OCI-LY7 (cell line): Measurements from ENCODE around the gene TEK. TPM values are rescaled to one million over a fixed set of nuclear protein-coding genes. Genes with fewer than 3 reads are reported as not detected.

ENCODE experiments used
- BruUV-seq: library from RNA; stranded (reverse); fragments of 400-500 nt; replicated peaks from 2 replicates; lab custom pipeline; 2021; lab: Mats Ljungman, UMichigan
- CTCF ChIA-PET: fragments of 300-600 bp; sonication (Branson Sonifier 250); formaldehyde crosslinking; loops from one replicate; lab custom pipeline; 2022; ENCODE audit warnings: antibody characterized with exemption; ENCODE audit not compliant: unreplicated experiment; lab: Charles Lee
- POLR2A ChIA-PET: fragments of 300-600 bp; sonication (Branson Sonifier 250); formaldehyde crosslinking; loops from one replicate; lab custom pipeline; 2022; ENCODE audit warnings: antibody characterized with exemption; lab: Charles Lee
- DNase-seq: peaks from one replicate; pipeline ENCODE4 v3.0.0-alpha.2; 2015; ENCODE audit warnings: low spot score
- H2AFZ ChIP-seq: fragments of 200-600 bp; sonication (generic), shearing (Covaris generic); 2 replicates; pipeline ENCODE4 v1.6.1; 2014; ENCODE audit warnings: mild to moderate bottlenecking, antibody characterized with exemption, low read length, moderate library complexity
- H3K27ac ChIP-seq: fragments of 200-600 bp; sonication (generic); 2 replicates; pipeline ENCODE4 v1.5.1; 2014; ENCODE audit warnings: mixed run types, low read depth, mild to moderate bottlenecking, moderate library complexity, low read length, inconsistent platforms; ENCODE audit not compliant: poor library complexity, severe bottlenecking
- H3K36me3 ChIP-seq: fragments of 200-600 bp; sonication (generic); 2 replicates; pipeline ENCODE4 v1.6.1; 2014; ENCODE audit warnings: mild to moderate bottlenecking, antibody characterized with exemption, low read length, moderate library complexity, mixed read lengths; ENCODE audit not compliant: insufficient read depth
- H3K4me1 ChIP-seq: fragments of 200-600 bp; sonication (generic); 2 replicates; pipeline ENCODE4 v1.5.1; 2014; ENCODE audit warnings: mild to moderate bottlenecking, low read length; ENCODE audit not compliant: insufficient read depth, poor library complexity, severe bottlenecking
- H3K4me2 ChIP-seq: fragments of 200-600 bp; sonication (generic); 2 replicates; pipeline ENCODE4 v1.6.1; 2014; ENCODE audit warnings: mild to moderate bottlenecking, low read length
- H3K4me3 ChIP-seq: fragments of 200-600 bp; sonication (generic); 2 replicates; pipeline ENCODE4 v1.5.1; 2014; ENCODE audit warnings: mild to moderate bottlenecking, low read depth, low read length; ENCODE audit not compliant: poor library complexity, severe bottlenecking
- H3K79me2 ChIP-seq: fragments of 200-600 bp; sonication (generic); 2 replicates; pipeline ENCODE4 v1.6.1; 2016; ENCODE audit warnings: low read depth, mild to moderate bottlenecking, low read length, moderate library complexity, mixed read lengths; ENCODE audit not compliant: insufficient read depth
- H3K9me2 ChIP-seq: fragments of 200-600 bp; sonication (generic); 2 replicates; pipeline ENCODE4 v1.6.1; 2016; ENCODE audit warnings: mild to moderate bottlenecking, low read length, mixed read lengths; ENCODE audit not compliant: insufficient read depth
- H3K9me3 ChIP-seq: fragments of 200-600 bp; sonication (generic); 2 replicates; pipeline ENCODE4 v1.6.1; 2014; ENCODE audit warnings: mild to moderate bottlenecking, mixed run types, low read length, mixed read lengths
- H4K20me1 ChIP-seq: fragments of 200-600 bp; sonication (generic); 2 replicates; pipeline ENCODE4 v1.6.1; 2014; ENCODE audit warnings: mild to moderate bottlenecking, antibody characterized with exemption, low read length, moderate library complexity, mixed read lengths; ENCODE audit not compliant: insufficient read depth
- EZH2phosphoT487 ChIP-seq: fragments of 200-600 bp; sonication (generic); IDR thresholded peaks from 2 replicates; pipeline ENCODE4 v1.6.1; 2018; ENCODE audit warnings: low read depth, borderline replicate concordance, mild to moderate bottlenecking, mixed run types, antibody characterized with exemption, low read length, moderate library complexity, mixed read lengths
- intact Hi-C: fragments of 100-400 bp; cut with micrococcal nuclease; formaldehyde crosslinking; loops from one replicate; pipeline ENCODE4 v1.10.0; 2022; ENCODE audit not compliant: unreplicated experiment
- total RNA-seq, 2 experiments: library from RNA; depleted of rRNA in 1 of 2; stranded (reverse); fragments of >200 nt in 1 of 2; shearing (Covaris generic) in 1 of 2; gene quantifications; 2 replicates each; pipeline ENCODE4 v1.2.3, GENCODE V29; 2014 to 2022
- TF ChIP-seq, protein P1 (sequence below): fragments of 200-600 bp; sonication (generic); conservative IDR thresholded peaks from 2 replicates; pipeline ENCODE4 v1.5.1; 2014; ENCODE audit warnings: mild to moderate bottlenecking, antibody characterized with exemption, low read length, moderate library complexity, mixed read lengths

Gene TEK
- total RNA-seq, 2 experiments from 2014 or later, result not detected

DNA sequence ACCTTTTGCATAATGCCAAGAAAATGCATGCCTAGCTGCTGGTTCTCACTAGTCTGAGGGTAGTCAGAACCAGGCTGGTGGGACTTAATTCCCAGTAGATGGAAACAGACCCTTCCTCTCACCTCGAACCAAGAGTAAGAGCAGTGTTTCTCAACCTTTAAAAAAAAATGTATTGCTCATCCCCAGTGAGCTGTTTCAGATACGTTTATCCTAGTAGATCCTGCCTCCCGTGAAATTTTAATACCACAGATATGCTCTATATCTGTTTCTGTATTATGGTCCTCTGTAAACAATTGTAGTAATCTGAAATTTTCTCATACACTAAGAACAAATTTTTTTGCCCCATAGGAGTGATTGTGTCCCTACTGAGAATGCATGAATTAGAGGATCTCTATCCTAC is 86.2 kb downstream of the TEK start:
- intact Hi-C loops, result no loop called here
- ChIA-PET POLR2A (no interaction called here), CTCF (no interaction called here)
- no TSS peak for BruUV-seq
- H3K79me2 ChIP-seq, result no peaks in the 10 kb centered on the region
- no peak overlapping the region for H3K27ac ChIP-seq
- no peak for DNase-seq
- H3K4me1 ChIP-seq, result no peaks in the 10 kb centered on the region
- no peak overlapping the region for H2AFZ ChIP-seq
- H3K9me2 ChIP-seq, result no peaks in the 10 kb centered on the region
- no peaks in the 10 kb centered on the region for H4K20me1 ChIP-seq
- H3K4me3 ChIP-seq, result no peak overlapping the region
- H3K4me2 ChIP-seq, result no peak overlapping the region
- H3K36me3 ChIP-seq, result no peaks in the 10 kb centered on the region
- TF ChIP-seq, protein P1, sequence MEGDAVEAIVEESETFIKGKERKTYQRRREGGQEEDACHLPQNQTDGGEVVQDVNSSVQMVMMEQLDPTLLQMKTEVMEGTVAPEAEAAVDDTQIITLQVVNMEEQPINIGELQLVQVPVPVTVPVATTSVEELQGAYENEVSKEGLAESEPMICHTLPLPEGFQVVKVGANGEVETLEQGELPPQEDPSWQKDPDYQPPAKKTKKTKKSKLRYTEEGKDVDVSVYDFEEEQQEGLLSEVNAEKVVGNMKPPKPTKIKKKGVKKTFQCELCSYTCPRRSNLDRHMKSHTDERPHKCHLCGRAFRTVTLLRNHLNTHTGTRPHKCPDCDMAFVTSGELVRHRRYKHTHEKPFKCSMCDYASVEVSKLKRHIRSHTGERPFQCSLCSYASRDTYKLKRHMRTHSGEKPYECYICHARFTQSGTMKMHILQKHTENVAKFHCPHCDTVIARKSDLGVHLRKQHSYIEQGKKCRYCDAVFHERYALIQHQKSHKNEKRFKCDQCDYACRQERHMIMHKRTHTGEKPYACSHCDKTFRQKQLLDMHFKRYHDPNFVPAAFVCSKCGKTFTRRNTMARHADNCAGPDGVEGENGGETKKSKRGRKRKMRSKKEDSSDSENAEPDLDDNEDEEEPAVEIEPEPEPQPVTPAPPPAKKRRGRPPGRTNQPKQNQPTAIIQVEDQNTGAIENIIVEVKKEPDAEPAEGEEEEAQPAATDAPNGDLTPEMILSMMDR, result no peak
- TF ChIP-seq EZH2phosphoT487, result no peak
- no peaks in the 10 kb centered on the region for H3K9me3 ChIP-seq

DNA sequence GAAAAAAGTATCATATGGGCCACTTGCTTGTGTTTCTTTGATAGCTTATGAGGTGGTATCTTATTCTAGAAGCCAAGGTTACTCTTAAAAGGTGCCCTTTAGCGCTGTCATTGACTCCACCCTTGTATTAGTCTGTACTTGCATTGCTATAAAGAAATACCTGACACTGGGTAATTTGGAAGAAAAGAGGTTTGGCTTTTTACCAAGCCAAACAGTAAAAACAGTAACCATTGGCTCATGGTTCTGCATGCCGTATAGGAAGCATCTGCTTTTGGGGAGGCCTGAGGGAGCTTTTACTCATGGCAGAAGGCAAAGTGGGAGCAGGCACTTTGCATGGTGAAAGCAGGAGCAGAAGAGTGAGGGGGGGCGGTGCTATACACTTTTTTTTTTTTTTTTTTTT is 87.4 kb downstream of the TEK start:
- intact Hi-C loops, result no loop called here
- Histone ChIP-seq H3K9me3 (no peaks in the 10 kb centered on the region), H3K9me2 (no peaks in the 10 kb centered on the region), H4K20me1 (no peaks in the 10 kb centered on the region), H3K27ac (no peak overlapping the region), H3K4me3 (no peak overlapping the region), H3K79me2 (no peaks in the 10 kb centered on the region), H3K36me3 (no peaks in the 10 kb centered on the region), H3K4me1 (no peaks in the 10 kb centered on the region), H2AFZ (no peak overlapping the region), H3K4me2 (no peak overlapping the region)
- ChIA-PET POLR2A (no interaction called here), CTCF (no interaction called here)
- TF ChIP-seq EZH2phosphoT487, result no peak
- TF ChIP-seq, protein P1, result no peak
- BruUV-seq, result no TSS peak
- DNase-seq, result no peak

DNA sequence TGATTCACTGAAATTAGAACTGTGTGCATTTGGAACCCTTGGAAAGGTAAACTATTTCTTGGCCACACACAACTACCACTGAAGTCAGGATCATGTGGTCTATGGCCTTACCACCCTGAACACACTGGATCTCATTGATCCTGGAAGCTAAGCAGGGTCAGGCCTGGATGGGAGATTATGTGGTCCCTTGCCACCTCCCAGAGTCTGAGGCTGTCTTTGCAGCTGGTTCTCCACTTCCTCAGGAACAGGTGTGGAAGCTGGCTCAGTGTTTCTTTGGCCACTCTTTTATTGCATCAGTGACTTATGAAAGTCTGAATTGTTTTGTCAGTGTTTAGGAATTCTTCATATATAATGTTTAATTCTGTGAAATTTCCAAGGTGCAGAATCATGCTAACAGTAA is 89.2 kb downstream of the TEK start:
- ChIA-PET CTCF (no interaction called here), POLR2A (no interaction called here)
- intact Hi-C loops, result no loop called here
- H3K36me3 ChIP-seq, result no peaks in the 10 kb centered on the region
- BruUV-seq, result no TSS peak
- H4K20me1 ChIP-seq, result no peaks in the 10 kb centered on the region
- H2AFZ ChIP-seq, result no peak overlapping the region
- DNase-seq, result no peak
- no peak overlapping the region for H3K4me2 ChIP-seq
- no peaks in the 10 kb centered on the region for H3K4me1 ChIP-seq
- no peak overlapping the region for H3K27ac ChIP-seq
- no peaks in the 10 kb centered on the region for H3K9me3 ChIP-seq
- H3K79me2 ChIP-seq, result no peaks in the 10 kb centered on the region
- H3K4me3 ChIP-seq, result no peak overlapping the region
- no peaks in the 10 kb centered on the region for H3K9me2 ChIP-seq
- TF ChIP-seq, protein P1, result no peak
- TF ChIP-seq EZH2phosphoT487, result no peak
